NCI-H1092 treated with DMSO at 0.1 percent for 48 hours (cell line): ENCODE measurements around the gene ZDHHC11.
"Not testable (repeated sequence)": the region's sequence is repeated elsewhere in the genome, so short reads cannot be mapped to it uniquely, and the experiment has no call there.

ENCODE experiments used
- DNase-seq: peaks from one replicate; lab custom pipeline; 2025; lab: John Stamatoyannopoulos, UW

Gene ZDHHC11

DNA sequence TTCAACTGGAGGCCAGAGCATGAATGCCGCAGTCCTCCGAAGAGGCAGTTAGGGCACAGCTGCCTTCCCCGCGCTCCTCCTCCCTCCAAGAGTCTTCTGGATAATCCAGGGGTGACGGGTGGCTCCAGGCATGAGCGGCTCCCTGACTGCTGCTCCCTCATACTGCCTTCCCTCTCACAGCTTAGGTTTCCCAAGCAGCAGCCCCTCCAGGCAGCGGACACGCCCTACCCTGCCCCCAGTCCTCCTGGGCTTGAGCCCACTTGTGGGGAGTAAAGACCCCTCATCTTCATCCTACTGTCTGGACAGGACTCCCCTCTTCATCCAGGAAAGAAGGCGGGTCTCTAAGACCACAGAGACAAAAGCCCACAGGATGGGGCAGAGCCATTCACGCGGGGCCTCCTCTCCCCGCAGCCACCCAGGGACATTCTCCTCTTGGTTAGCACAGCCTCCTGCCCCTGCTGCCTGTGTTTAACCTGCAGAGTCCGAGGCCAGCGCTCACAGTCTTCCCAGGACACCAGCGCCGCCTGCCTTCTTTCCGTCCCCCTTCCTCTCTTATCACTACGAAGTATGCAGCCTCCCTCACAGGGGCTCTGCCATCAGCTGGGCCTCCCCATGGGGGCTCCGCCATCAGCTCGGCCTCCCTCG, 5.6 kb downstream of the ZDHHC11 start:
- DNase-seq: not testable (repeated sequence)

DNA sequence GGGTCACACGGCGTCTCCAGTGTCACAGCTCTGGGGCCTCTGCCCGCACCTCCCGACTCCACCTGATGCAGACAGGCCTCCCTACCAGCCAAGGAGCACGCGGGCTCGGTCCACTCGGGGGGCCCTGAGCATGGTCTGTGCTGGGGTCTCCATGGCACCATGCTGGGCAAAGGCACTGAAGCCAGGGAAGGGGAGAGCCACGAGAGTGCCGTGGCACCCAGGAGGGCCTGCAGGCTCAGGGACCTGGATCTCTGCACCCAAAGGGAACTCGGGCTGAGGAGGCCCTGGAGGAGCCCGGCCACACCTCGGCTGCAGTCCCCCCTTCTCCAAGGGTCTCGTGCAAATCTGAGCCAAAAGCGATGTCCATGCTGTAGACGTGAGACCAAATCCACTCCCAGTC, 6.4 kb downstream of the ZDHHC11 start:
- not testable (repeated sequence) for DNase-seq

DNA sequence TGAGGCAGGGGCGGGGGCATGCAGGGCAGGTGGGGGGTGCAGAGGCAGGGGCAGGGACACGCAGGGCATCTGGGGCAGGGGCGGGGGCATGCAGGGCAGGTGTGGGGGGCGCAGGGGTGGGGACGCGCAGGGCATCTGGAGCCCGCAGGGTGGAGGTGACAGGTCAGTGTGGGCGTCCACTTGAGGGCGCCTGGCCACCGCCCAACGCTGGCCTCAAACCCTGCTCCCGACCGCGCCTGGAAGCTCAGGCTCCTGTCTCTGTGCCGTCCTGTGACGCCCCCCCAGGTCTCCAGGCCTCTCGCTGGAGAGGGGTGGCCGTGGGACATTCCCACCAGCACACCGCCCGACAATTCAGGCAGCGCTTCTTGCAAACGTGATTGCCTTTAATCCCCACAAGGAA, 6.9 kb downstream of the ZDHHC11 start:
- not testable (repeated sequence) for DNase-seq

DNA sequence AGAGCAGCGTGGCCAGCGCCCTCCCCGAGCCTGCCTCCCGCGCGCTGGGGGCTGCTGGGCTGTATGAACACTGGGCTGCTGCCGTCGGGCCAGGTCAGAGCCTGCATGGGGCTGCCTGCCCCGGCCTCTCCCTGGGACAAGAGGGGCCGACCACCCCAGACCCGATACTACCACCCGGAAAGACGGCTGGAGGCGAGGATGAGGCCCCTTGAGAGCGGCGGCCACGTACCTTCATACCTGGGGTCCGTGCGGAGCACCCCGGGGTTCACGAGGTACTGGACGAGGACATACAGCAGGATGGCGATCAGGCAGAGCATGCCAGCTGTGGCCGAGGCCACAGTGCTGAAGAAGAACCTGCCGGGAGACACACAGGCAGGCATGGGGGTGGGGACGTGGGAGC, 7.4 kb downstream of the ZDHHC11 start:
- DNase-seq: not testable (repeated sequence)

DNA sequence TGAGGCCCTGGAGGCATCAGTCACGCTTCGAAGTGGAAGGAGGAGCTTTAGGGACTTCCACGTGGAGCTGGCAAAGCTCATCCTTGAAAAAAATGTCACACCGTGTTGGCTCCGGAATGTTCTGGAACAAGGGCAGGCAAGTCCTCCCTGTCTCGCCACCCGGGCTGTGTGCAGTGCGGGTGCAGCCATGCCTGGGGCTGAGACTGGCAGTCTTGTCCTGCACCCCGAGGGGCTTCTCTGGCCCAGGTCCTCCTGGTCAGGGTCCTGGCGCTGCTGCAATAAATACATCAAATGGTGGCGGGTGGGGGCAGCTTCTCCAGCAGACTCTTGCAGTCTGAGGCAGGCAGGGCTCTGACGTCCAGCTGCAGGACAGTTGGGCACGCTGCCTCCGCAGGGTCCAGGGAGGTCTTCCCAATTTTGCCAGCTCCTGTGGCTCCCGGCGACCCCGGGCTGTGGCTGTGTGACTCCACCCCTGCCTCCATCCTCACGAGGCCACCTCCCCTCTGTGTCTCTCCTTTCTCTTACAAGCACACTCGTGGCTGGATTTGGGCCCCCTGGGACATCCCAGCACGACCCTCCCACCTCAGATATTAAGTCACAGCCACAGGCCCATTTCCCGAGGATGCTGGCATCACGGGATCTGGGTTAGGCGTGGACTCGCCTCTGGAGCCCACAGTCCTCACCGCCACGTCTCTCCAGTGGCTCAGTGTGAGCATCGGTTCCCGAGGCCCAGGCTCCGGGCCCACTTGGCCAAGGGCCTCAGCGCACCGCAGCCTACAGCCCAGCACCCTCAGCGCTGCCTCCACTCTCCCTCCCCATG, 8.2 kb downstream of the ZDHHC11 start:
- DNase-seq: not testable (repeated sequence)

GRCh38 chr5:841531-842401, 9.0 kb downstream of the ZDHHC11 start:
- not testable (repeated sequence) for DNase-seq

- DNase-seq: not testable (repeated sequence)
Measured at GRCh38 chr5:840974-841435, 9.8 kb downstream of the ZDHHC11 start.

- not testable (repeated sequence) for DNase-seq
Measured at GRCh38 chr5:840118-840973, 10.4 kb downstream of the ZDHHC11 start.

DNA sequence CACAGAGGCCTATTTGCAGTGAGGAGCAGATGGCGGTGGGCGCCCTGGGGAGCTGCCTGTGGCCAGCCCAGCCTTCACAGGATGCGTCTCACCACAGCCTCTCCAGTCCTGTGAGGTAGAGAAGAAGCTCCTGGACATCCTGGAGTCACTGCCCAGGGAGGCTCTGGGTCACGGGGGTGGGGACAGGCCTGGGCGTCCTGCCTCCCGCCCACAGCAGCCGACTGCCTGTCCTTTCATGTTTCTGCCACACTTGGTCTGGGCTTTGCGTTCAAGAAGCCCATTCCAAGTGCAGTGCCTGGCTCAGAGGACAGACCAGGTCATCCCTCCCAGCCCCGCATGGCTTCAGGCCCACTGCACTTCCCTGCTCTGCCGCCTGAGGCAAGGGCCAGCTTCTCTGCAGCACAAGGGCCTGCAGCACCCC, 12.3 kb downstream of the ZDHHC11 start:
- not testable (repeated sequence) for DNase-seq

- not testable (repeated sequence) for DNase-seq
Measured at GRCh38 chr5:837621-838121, 13.1 kb downstream of the ZDHHC11 start.

- DNase-seq: not testable (repeated sequence)
Measured at GRCh38 chr5:835933-836612, 14.7 kb downstream of the ZDHHC11 start.

DNA sequence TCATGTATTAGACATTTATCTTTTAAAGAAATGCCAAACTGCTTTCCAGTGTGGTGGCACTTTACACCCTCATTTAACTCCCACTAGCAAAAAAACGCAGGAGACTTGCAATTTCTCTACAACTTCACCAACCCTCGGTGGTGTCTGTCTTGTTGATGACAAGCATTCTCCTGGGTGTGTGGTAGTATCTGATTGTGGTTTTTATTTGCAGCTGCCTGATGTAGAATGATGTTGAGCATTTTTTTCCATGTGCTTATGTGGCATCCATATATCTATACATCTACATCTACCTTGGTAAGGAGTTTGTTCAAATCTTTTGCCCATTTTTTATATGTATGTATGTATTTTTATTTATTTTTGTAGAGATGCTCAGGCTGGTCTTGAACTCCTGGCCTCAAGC, 16.8 kb downstream of the ZDHHC11 start:
- not testable (repeated sequence) for DNase-seq

GRCh38 chr5:828194-828593, 22.6 kb downstream of the ZDHHC11 start:
- DNase-seq: not testable (repeated sequence)

- not testable (repeated sequence) for DNase-seq
Measured at GRCh38 chr5:825544-825943, 25.2 kb downstream of the ZDHHC11 start.

DNA sequence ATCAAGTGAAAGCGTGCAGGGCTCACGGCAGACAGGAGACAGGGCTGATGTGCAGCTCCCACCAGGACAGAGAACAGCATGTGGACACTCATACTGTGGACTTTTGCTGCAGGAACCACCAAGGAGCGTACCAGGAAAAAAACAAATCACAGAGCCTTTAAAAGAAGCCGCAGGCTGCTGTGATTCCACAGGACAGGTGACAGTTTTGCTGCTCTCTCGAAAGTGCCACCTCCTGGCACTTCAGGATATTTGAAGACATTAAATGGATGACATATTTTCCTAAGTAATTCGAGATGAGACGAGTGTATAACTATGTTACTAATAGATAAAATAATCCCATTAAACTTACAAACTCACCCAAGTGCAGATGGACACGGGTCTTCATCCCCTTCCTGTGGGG, 29.3 kb downstream of the ZDHHC11 start:
- DNase-seq: no peak

DNA sequence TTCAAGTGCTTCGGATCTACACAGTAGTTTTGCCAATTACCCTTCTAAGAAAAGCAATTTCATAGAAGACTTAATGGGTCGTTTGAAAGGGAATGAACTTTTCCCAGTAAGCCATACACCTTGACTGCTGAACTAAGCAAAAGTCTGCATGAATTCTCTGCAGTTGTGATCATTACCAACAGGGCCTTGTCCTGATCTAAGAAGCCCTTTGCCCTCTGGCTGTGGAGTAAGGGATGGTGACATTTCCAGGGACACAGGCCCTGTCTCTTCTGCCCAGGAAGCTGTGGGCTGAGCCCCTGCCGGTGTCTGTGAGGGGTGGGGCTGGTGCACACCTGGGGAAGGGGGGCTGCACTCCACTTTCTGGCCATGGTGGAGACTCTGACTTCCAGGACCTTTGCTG, 30.5 kb downstream of the ZDHHC11 start:
- no peak for DNase-seq

GRCh38 chr5:819078-819477, 31.7 kb downstream of the ZDHHC11 start:
- no peak for DNase-seq

DNA sequence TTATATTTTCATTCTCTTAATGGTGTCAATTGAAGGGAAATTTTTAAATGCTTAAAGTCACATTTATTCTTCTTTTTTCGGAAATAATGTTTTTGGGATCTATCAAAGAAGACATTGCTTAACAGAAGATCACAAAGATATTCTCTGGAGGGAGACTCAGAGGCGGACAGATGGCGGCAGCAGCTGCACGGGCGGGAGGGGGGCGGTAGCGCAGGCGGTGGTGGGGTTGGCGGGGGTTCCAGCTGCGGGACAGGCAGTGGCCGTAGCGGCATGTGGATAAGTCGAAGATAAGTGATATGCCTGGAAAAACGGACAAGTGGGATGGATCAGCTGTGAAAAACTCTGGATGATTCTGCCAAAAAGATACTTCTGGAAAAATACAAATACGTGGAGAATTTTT, 34.6 kb downstream of the ZDHHC11 start:
- DNase-seq: no peak

- no peak for DNase-seq
Measured at GRCh38 chr5:815449-815848, 35.3 kb downstream of the ZDHHC11 start.

DNA sequence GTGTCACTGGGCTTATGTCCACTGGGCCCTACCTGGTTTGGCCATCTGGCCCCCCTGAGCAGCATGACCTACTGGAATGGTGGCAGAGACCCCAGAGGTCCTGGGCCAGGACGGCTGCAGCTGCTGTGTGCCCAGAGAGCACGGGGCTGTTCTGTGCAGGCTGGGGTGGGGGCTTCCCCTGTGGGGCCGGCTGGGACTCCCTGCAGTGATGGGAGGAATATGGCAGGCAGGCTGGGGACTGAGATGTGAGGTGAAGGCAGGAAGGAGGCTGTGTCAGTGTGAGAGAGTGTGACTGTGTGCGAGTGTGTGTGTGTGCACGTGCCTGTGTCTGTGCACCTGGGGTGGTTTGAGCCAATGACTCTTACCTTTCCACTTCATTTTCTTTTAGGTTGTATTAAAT, 37.2 kb downstream of the ZDHHC11 start:
- not testable (repeated sequence) for DNase-seq
